Measurements from ENCODE around the gene TUBB8B.
"Not testable (repeated sequence)": the region's sequence is repeated elsewhere in the genome, so short reads cannot be mapped to it uniquely, and the experiment has no call there.

TUBB8B gene

GRCh38 chr18:11383-12274, 37.8 kb downstream of the TUBB8B start:
- not testable (repeated sequence) for DNase-seq

- DNase-seq, result not testable (repeated sequence)
Measured at GRCh38 chr18:10624-11184, 38.7 kb downstream of the TUBB8B start.

- DNase-seq, result not testable (repeated sequence)
Measured at GRCh38 chr18:9937-10336, 39.5 kb downstream of the TUBB8B start.
